Non-pigmented ciliary epithelial cell (primary cell): ENCODE measurements around the gene ARMH4.

Experiments
- DNase-seq: peaks from one replicate; pipeline ENCODE4 v3.0.0-alpha.2; 2010; ENCODE audit warnings: low read depth

ARMH4 gene

DNA sequence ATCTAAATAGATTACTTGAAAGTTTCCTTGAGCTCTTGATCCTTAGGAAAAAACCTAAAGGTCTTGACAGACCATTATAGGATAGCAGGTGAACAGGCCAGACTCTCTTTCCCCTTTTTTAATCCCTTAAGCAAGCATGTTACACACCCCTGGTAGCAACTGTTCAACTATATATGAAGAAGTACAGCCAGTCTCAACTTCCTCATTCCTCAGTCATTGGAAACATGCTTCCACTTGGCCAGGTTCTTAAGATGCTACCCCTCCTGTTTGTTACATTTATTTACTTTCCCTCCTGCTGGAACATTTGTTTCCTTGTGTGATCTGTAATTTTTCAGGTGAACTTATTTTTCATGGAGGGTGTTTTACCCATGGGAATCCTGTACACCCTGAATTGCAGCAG lies 124.1 kb downstream of the ARMH4 start:
- DNase-seq, result no peak

DNA sequence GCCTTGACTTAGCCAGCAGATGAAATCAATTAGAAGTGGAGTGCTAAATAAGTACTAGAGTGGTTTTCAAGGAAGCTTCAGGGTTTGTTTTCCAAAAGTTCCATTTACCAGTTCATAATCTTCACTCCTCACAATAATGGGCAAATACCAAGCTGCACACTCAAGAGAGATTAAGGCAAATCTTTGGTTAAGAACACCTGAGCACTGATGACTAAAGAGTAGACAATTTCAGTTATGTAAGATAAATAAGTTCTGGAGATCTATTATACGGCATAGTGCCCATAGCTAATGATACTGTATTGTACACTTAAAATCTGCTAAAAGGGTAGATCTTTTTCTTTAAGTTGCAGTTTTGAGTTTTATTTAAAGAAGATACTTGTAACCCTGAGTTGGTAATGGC lies 125.0 kb downstream of the ARMH4 start:
- DNase-seq, result no peak

DNA sequence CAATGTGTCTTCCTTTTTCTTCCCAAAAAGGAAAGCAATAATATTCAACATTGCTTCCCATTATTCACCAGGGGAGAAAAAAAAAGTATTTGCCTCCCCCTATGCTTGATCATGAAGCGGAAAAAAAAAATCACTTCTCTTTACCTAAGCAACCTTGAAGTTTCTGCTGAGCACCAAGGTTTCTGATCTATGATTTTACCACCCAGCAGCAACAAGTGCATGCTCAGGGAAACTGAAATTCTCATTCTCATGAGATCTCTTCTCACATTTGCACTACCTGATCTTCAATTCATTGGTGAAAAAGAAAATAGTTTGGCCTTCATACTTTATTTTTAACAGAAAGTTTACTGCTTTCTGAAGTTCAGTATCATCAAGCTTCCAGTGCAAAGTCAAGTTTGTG lies 125.8 kb downstream of the ARMH4 start:
- DNase-seq, result no peak

DNA sequence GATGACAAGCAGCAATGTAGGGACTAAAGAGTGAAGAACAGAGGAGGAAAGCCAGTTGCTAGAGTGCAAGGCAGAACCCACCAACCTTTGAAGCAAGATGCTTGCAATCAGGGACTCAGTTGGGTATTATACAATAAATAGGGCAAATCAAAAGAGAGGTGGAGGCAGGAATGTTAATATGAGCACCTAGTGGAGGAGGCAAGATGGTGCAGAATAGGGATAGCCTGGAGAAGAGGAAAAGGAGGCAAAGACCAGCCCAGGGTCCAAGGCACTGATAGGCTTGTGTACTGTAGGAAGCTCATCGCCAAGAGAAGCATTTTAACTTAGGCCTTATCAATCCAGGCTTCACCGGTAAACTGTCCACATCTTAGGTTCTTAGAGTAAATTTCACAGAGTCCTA lies 137.2 kb downstream of the ARMH4 start:
- DNase-seq, result no peak

DNA sequence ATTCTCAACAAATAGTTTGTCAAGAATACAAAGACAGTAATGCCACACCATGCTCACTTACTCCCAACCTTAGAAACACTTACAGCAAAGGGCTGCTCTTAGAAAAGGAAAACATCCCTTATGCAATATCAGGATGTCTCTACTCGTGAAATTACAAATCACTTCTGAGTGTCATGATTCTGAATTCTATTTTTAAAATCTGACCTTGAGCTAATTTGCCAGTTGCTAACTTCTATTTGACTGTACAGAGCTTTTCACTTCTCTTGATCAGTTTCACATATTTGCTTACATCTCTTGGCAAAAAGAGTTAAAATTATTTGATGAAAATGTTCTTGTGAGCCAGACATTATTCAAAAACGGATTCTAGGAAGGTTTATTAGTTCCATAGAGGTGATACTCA lies 149.4 kb downstream of the ARMH4 start:
- DNase-seq, result no peak

DNA sequence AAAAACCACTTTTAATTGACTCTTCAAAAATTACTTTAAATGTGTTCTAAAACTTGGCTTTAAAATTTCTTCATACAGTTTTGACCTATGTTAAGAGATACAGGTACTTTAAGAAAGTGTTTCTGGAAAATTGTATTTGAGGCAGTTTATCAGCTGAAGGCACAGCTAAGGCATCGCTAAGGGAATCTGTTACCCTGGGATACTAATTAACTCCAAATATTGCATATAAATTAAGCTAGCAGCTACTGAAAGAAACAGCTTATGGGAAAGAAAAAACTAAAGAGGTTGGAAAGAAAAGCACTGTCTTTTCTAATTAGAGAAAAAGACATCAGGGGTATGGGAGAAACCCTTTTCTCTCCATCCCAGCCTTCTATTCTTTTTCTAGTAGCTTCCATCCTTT lies 152.0 kb downstream of the ARMH4 start:
- DNase-seq, result no peak

DNA sequence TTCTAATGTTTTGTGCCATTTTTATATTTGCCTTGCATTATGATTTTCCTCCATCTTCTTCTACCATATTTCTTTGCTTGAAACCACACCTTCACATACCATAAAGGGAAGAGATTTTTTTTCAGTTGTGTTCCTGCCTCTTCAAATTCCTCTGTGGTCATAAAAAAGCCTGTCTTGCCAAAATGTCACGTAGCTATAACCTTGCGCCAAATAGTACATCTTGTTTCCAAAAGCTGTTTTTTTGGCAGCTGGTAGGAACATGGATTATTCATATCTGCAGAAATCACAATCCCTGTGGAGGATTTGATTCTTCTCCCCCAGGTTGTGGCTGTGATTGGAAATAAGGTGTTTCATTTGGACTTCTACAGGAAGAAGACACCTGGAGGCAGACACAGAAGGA lies 152.5 kb downstream of the ARMH4 start:
- DNase-seq, result no peak

DNA sequence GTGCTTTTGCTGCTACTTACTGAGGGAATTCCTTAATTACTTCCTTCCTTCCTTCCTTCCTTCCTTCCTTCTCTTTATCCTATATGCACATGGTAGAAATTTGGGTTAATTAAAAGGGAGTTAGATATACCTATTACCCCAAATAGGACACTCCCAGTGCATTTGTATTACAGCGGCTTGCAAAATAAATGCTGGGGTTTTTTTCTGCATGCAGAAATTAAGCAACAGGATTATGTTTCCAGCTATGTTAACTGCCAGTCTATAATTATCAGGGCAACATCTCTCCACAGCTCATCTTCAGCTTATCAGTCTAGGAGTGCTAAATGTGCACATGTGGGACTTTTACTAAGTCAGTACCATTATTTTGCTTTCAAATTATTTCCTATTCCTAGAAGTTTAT lies 153.2 kb downstream of the ARMH4 start:
- DNase-seq, result no peak

DNA sequence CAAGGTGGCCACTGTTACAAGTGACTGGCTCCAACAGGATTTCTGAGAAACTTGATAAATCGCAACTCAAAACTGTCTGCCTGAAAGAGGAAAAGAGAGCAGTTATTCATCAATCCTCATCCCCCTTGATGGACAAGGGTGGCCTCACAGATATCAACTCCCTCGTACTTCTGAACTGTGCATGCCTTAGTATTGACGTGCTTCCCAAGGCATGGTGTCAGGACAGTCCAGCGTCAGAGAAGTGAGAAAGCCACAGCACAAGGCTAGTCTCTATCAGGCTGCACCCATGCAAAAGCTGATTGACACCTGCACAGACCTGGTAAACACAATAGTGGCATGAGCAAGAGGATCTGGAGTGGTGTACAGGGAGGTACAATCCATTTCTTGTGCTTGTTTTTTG lies 160.7 kb downstream of the ARMH4 start:
- no peak for DNase-seq

DNA sequence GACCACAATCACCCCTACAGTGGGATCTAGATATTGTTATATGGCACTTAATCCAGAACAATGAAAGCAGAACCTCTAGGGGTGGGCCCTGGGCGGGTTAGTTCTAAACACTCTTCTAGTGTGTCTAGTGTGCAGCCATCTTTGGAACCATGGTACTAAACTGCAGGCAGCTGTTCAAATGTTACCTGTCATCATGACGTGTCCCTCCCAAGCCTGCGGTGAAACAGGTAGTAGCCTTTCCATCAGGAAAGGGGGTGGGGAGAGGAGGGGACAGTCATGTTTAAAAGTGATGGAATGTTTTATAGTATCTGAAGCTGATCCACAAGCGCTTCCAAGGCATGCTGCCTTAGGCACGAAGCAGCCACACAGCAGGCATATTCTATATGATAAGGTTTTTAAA lies 163.6 kb downstream of the ARMH4 start:
- no peak for DNase-seq

DNA sequence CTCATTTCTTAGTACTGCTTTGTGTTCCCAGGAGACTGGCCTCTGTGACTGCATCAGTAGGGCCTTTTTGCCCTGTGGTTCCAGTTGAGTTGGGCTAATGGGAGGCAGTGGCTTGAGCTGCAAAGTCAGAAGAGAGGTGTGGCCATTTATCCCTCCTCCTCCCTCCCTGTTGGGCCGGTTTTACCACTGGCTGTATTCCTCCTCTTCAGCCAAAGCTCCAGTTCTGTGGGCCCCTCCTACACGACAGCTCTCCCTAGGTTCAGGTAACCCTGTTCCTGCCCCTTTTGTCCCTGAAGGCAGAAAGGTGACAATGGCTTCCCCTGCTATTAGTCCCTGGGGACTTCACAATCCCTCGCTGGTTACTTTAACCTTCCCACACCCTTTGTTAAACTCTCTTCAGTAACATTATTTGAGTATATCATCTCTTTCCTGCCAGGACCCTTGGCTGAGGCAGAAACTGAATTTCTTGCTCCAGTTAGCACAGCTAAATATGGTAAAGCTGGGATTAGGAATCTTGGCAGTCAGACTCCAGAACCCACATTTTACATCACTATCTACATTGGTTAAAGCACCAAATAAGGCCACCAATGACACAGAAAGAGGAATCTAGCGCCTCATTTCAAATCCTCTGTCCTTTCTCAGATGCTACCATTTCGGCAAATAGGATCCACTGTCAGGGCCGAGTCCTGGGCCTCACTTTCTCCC lies 164.3 kb downstream of the ARMH4 start:
- no peak for DNase-seq

DNA sequence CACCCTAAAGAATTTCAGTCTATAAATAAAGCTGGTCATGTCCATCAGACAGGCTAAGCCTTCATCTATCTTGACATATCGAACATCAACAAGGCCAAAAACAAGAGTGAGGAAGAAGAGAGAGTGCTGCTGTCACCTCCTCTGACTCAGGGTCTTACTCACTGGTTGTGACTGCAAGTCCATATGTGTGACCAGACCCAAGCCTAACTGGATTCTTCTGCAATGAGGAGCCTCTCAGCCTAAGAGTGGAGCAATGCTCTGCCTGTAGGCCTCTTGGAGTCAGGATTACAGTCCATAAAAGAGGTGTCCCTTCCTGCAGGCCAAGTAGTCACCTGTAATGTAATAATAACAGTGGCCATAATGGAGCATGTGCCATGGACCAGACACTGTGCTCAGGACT lies 165.0 kb downstream of the ARMH4 start:
- DNase-seq, result no peak

DNA sequence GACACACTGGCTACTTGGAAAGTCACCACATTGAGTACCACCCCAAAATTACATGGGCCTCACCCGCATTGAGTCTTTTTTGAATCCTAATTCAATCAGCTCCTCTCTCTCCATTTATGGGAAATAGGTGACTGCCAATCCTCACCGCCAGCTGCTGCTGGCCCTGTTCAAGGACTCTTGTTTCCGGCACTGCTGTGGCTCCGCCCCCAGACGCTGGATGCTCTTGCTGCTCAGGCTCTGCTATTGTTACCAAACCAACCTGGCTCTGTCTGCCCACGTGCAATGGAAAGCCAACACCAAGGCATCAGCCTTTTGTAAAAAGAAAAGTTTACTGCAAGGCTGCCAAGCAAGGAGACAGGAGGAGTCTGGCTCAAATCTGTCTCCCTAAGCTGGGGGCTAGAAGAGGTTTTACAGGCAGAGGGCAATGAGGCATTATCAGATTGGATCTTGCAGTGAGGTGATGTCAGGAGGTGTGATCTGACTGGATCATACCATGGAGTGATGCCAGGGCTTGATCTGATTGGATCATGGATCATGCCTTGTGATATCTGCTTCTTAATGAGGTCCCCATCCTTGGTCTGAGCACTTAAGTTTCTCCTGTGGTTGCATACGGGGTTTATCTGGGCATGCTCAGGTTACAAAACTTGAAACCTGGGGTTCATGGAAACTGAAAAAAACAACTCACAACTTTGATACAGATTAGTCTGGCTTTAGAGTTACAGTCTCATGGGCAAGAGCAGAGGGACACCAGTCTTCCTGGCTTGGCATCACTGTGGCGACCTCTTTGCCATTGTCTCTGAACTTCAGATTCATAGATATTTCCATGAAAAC lies 169.0 kb downstream of the ARMH4 start:
- no peak for DNase-seq

DNA sequence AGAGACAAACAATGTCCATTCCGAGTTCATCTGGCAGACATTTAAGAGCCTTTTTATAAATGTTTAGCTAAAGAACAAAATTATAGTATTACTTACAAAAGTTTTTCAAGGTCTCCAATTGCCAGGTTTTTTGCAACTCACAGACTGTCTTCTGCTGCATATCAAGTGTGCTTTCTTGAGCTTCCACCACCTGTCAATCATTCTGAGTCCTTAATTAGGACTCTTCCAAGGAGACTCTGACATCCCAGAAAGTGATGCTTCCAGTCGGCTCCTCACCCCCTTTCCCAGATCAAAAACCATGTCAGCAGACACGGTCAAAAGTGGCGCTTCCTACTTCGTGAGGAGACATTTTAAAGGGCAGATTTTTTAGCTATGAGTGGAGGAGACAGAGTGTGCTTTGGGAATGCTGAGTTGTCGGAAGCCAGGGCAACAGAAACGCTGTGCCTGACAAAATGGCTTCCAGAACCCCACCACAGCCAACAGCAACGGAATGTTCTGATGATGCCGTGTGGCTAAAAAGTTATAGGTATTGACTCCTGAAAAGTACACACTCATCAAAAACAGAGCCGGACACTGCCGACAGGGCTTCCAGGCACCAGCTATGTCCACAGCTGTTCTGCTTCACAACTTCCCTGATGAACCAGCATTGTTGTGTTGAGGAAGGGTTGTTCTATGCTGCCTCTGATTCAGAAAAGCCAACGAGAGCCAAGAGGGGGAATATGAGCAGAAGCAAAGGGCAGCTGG lies 170.0 kb downstream of the ARMH4 start:
- no peak for DNase-seq

DNA sequence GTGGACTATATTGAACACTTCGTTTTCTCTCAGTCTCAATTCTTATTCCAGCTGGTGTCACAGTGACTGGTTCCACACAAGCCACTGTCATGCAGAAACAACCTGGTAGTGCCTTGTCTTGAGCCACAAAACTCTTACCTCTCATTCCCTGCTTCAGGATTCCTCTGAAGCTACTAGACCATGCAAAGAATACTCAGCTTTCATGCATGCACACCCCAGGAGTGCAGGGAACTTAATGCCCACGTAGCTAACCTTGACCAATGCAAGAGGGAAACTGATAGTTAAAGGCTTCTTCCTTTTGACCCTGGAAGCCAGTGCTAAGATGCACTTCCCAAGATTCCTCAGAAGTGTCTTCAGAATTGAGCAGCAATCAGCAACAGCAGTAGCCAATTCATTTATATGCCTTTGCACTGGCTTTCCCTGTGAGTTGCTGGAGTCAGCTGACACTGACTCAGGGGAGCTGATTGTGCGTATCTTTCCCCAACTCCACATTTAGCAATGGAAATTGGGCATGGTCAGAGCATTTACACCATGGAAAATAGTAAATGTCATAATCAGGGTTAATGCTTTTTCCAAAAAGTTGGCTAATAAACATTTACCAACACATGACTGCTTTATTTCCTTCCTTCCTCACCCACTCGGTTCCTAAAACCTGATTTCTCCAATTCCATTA lies 172.5 kb downstream of the ARMH4 start:
- DNase-seq, result no peak

DNA sequence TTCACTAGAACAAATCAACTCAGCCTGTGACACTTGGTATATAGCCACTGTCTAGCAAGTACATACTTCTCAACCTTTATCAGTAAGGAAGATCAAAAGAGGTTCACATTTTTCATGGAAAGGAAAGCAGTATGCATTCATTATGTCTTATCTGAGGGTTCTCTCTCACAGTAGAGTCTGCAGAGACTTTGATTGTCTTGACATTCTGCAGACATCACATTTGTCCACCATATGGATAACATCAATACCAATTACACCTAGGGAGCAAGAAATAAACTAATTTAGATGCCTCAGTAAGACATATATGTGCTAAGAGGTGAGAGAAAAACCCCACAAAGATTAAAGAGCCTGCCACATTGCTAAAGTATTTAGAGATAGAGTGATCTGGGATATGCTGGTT lies 175.3 kb downstream of the ARMH4 start:
- no peak for DNase-seq

DNA sequence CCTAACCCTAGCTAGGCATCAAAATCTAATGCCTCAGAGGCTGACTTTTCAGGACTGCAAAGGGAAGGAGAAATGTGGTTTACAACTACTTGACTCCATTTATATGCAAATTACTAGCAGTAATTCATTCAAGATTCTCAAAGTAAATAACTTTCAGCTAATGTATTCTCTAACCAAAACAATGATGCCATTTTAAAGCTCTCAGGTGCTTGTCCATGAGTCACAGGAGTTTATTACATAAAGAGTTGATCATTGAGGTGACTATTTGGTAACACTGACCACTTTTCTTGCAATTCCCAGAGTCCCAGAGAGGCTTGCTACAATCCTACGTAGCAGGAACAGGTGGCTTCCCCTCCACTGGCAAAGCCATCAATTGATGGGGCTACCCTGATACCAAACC lies 177.1 kb downstream of the ARMH4 start:
- no peak for DNase-seq

DNA sequence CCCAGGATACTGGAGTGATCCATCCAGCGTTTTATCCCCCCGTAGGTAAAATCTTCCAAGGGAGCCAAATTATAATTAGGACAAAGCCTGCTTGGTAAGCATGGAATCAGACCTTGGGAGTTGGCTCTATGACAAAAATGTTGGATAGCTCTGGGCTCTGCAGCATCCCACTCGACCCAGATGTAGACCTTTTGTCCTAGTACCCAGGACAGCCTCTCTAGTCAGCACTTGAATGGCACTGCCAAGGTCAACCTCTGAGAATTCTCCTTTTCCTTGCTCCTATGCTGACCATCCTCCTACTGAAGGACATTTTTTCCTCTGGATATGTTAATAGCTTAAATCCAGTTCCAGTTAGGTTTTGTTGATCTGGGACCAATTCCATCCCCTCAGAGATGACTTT lies 181.4 kb downstream of the ARMH4 start:
- no peak for DNase-seq

DNA sequence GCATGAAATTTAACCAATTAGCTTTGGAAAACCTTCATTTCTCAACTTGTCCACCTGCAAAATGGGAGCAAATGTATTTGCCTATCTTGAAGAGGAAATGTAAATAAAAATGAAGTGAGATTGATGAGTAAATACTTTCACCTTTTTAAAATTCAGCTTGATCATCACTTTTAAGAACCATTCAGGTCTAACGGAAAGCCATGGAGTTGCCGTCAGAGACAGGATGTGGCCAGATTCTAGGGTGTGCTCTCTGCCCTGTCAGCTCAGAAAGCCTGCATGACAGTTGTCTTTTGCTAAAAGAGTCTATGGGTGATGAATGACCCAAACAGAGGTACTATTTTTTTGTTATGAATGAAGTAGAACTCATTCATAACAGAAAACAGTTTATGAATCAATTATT lies 181.8 kb downstream of the ARMH4 start:
- no peak for DNase-seq

DNA sequence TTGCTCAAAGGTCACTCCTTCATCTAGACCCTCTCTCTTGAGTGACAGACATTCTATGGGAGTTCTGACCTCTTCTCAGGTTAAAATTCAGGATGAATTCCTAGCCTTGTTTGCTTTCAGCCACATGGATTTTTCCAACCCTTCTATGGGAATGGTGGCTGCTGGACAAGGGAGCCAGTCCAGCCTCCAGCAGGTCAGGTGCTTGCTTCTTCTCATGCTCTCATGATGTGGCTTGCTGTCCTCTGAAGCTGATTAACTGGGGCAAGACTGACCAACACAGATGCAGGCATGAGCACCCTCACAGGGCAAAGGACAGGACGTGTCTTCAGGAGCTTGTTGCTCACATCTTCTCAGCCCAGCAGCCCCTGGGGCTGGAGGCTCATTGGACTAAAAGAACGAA lies 188.9 kb downstream of the ARMH4 start:
- DNase-seq, result no peak

DNA sequence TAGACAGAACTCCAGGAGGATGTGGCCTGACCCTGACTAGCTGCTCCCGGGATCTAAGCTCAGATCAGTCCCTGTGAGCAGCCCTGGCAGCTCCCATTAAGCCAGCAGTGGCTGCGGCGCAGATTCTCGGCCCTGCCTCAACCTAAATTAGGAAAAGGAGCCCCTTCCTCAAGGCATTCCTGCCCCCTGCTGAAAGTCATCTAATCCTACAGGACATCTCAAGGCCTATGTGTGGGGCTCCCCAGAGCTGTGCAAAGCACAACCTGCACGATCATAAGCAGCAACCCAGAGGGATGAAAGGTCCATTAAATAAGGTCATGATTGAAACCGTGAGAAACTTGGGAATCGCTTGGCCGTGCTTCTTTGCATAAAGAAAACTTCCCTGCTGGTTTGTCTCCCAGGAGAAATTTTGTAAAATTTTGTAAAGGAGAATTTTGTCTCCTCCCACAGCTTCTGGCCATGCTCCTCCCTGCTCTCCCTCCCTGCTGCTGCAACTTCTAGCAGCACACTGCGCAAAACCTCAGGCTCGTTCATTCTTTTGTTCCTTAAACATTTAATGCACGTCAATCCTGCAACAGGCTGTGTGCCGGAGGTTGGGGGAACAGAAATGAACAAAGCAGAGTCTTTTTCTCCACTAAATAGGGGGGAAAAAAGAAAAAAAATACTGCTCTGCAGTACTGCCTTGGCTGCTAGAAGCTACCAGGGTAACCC lies 189.5 kb downstream of the ARMH4 start:
- no peak for DNase-seq

DNA sequence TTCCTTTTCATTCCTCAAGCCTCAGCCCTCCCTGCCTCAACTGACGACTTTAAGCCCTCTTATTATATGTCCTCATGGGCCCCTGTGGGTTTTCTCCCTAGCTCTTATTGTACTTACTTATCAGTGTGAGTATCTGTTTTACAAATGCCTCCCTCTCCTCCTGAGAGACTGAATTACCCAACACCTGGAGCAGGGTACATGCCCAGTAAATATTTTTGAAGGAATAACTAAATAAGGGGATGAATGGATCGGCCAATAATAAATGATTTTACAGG lies 190.3 kb downstream of the ARMH4 start:
- DNase-seq, result no peak
